Measurements from ENCODE around the gene NDST3. TPM values are rescaled to one million over a fixed set of nuclear protein-coding genes. Genes with fewer than 3 reads are reported as not detected.
"Not testable (repeated sequence)": the region's sequence is repeated elsewhere in the genome, so short reads cannot be mapped to it uniquely, and the experiment has no call there.

NDST3 gene
- total RNA-seq, 2 experiments from 2014 or later: not detected

GRCh38 chr4:118260309-118260708, 226.0 kb downstream of the NDST3 start:
- no peak for TF ChIP-seq CTCF (IDR thresholded peaks at IDR 0.05)
- Mint-ChIP-seq H3K36me3 (ENCODE audit: low read depth) (no peaks in the 10 kb centered on the region), H3K27me3 (peaks cover 1% of the 10 kb centered on the region), H3K4me3 (no peak overlapping the region), H3K4me1 (ENCODE audit: low read depth) (no peaks in the 10 kb centered on the region), H3K9me3 (no peaks in the 10 kb centered on the region), H3K27ac (no peak overlapping the region)
- intact Hi-C loops (cut with micrococcal nuclease): loop anchor here (10.0 kb wide), 1 partner anchor 176 kb away; no protein-coding TSS in a partner anchor
- no peak for ATAC-seq
- ChIA-PET CTCF (no interaction called here), POLR2A (no interaction called here)
- DNase-seq: no peak

- no peaks in the 10 kb centered on the region for H3K4me1 Mint-ChIP-seq (ENCODE audit: low read depth)
- ChIA-PET POLR2A (no interaction called here), CTCF (no interaction called here)
- no peaks in the 10 kb centered on the region for H3K36me3 Mint-ChIP-seq (ENCODE audit: low read depth)
- DNase-seq (no peak), ATAC-seq (no peak)
- H3K4me3 Mint-ChIP-seq: no peak overlapping the region
- no peaks in the 10 kb centered on the region for H3K9me3 Mint-ChIP-seq
- intact Hi-C loops (cut with micrococcal nuclease): loop anchor here (10.0 kb wide), 1 partner anchor 179 kb away; no protein-coding TSS in a partner anchor
- no peak for TF ChIP-seq CTCF (IDR thresholded peaks at IDR 0.05)
- no peak overlapping the region for H3K27ac Mint-ChIP-seq
- H3K27me3 Mint-ChIP-seq: peaks cover 3% of the 10 kb centered on the region
These were observed 229.8 kb downstream of the NDST3 start for GRCh38 chr4:118264096-118264495.

- H3K27me3 Mint-ChIP-seq: peaks cover 4% of the 10 kb centered on the region
- peak; percentile 76 for ATAC-seq
- no peak overlapping the region for H3K27ac Mint-ChIP-seq
- POLR2A ChIA-PET: interaction anchor here (0.7 kb wide), 1 partner anchor 76 kb away, joined by 3 read pairs; no protein-coding TSS in a partner anchor
- CTCF ChIA-PET: interaction anchor here (0.9 kb wide), 1 partner anchor 232 kb away, joined by 3 read pairs; no protein-coding TSS in a partner anchor
- DNase-seq: peak; percentile 38
- H3K4me1 Mint-ChIP-seq (ENCODE audit: low read depth): peaks cover under 1% of the 10 kb centered on the region
- H3K4me3 Mint-ChIP-seq: peak overlapping the region; percentile 70
- no peak for TF ChIP-seq CTCF (IDR thresholded peaks at IDR 0.05)
- intact Hi-C loops (cut with micrococcal nuclease): loop anchor here (10.0 kb wide), 1 partner anchor 181 kb away; no protein-coding TSS in a partner anchor
- no peaks in the 10 kb centered on the region for H3K9me3 Mint-ChIP-seq
- H3K36me3 Mint-ChIP-seq (ENCODE audit: low read depth): no peaks in the 10 kb centered on the region
These were observed 231.2 kb downstream of the NDST3 start for GRCh38 chr4:118265312-118266144.

- POLR2A ChIA-PET: interaction anchor here (0.7 kb wide), 1 partner anchor 77 kb away, joined by 3 read pairs; no protein-coding TSS in a partner anchor
- not testable (repeated sequence) for DNase-seq
These were observed 231.8 kb downstream of the NDST3 start for GRCh38 chr4:118266145-118266496.

GRCh38 chr4:118268780-118269179, 234.5 kb downstream of the NDST3 start:
- intact Hi-C loops (cut with micrococcal nuclease): loop anchor here (10.0 kb wide), 1 partner anchor 184 kb away; no protein-coding TSS in a partner anchor
- no peak overlapping the region for H3K27ac Mint-ChIP-seq
- peaks cover 2% of the 10 kb centered on the region for H3K4me1 Mint-ChIP-seq (ENCODE audit: low read depth)
- ChIA-PET POLR2A (no interaction called here), CTCF (interaction anchor here (1.3 kb wide), 1 partner anchor 11 kb away, joined by 3 read pairs; no protein-coding TSS in a partner anchor)
- no peaks in the 10 kb centered on the region for H3K36me3 Mint-ChIP-seq (ENCODE audit: low read depth)
- no peaks in the 10 kb centered on the region for H3K9me3 Mint-ChIP-seq
- no peak for ATAC-seq
- peaks cover 4% of the 10 kb centered on the region for H3K27me3 Mint-ChIP-seq
- no peak for TF ChIP-seq CTCF (IDR thresholded peaks at IDR 0.05)
- DNase-seq: no peak
- no peak overlapping the region for H3K4me3 Mint-ChIP-seq

More at GRCh38 chr4:118266145-118266496, 231.8 kb downstream of the NDST3 start:
- not testable (repeated sequence) for H3K4me1 Mint-ChIP-seq (ENCODE audit: low read depth); H3K27me3 Mint-ChIP-seq; H3K9me3 Mint-ChIP-seq; ATAC-seq; H3K36me3 Mint-ChIP-seq (ENCODE audit: low read depth); H3K27ac Mint-ChIP-seq
- intact Hi-C loops (cut with micrococcal nuclease): loop anchor here (10.0 kb wide), 1 partner anchor 181 kb away; no protein-coding TSS in a partner anchor
- H3K4me3 Mint-ChIP-seq: peak overlapping the region; percentile 29
- CTCF ChIA-PET: interaction anchor here (0.8 kb wide), 1 partner anchor 15 kb away, joined by 3 read pairs; no protein-coding TSS in a partner anchor

All from activated CD8-positive, alpha-beta T cell treated with anti-CD3 and anti-CD28 coated beads for 36 hours (primary cell).